Body of pancreas (tissue), 4 donors: ENCODE measurements around the gene KRT86. TPM values are rescaled to one million over a fixed set of nuclear protein-coding genes. Genes with fewer than 3 reads are reported as not detected.

ENCODE experiments used
- ATAC-seq: fragments of 150-250 bp; one replicate; pipeline ENCODE4 v1.9.1; 2016
- DNase-seq, 4 donors: peaks; one replicate each; pipeline ENCODE4 v3.0.0-alpha.2; 2019
- H3K27ac ChIP-seq, 4 donors: fragments of 200-600 bp; sonication (generic); 1 replicate in 3 of 4; 2 replicates in 1 of 4; pipeline versions ENCODE4 v1.5.1 to v1.6.1; 2016 to 2019; ENCODE audit warnings: mild to moderate bottlenecking in 1 of 4, mixed read lengths in 1 of 4, moderate library complexity in 1 of 4
- H3K27me3 ChIP-seq, 2 donors: fragments of 200-600 bp; sonication (generic); one replicate each; pipeline ENCODE4 v1.6.0; 2016; ENCODE audit warnings: mild to moderate bottlenecking in 1 of 2
- H3K36me3 ChIP-seq, 2 donors: fragments of 200-600 bp; sonication (generic); replicated peaks in 1 of 2; 2 replicates each; pipeline ENCODE4 v1.5.1; 2016; ENCODE audit warnings: low read depth in 2 of 2; ENCODE audit not compliant: insufficient read depth in 1 of 2
- H3K4me1 ChIP-seq: fragments of 200-600 bp; sonication (generic); one replicate; pipeline ENCODE4 v1.6.0; 2016
- H3K4me3 ChIP-seq, 2 donors: fragments of 200-600 bp; sonication (generic); 1 replicate in 1 of 2; 2 replicates in 1 of 2; pipeline ENCODE4 v1.5.1; 2016 to 2019
- H3K9me3 ChIP-seq, 3 donors: fragments of 200-600 bp; sonication (generic); 1 replicate in 2 of 3; 2 replicates in 1 of 3; pipeline ENCODE4 v1.5.1; 2016
- CTCF ChIP-seq, 7 experiments: fragments of 450-650 bp in 4 of 7; fragments of 200-600 bp in 3 of 7; sonication (generic) in 3 of 7; IDR thresholded peaks; one replicate each; pipeline ENCODE4 v1.5.1; 2016 to 2019; ENCODE audit warnings: antibody characterized with exemption in 7 of 7
- POLR2A ChIP-seq, 3 donors: fragments of 450-650 bp; IDR thresholded peaks; one replicate each; pipeline ENCODE4 v1.6.1; 2016; ENCODE audit warnings: antibody characterized with exemption in 3 of 3, mild to moderate bottlenecking in 2 of 3
- WGBS, 2 donors: methylation state at CpG; one replicate each; pipeline ENCODE4 v1.1.5; 2017; 5-methylcytosine and 5-hydroxymethylcytosine counted together
- intact Hi-C: fragments of 100-400 bp; cut with DNase I; formaldehyde crosslinking; loops from one replicate; pipeline ENCODE4 v1.15.1; 2023
- total RNA-seq, 2 donors: library from RNA; depleted of rRNA; stranded (reverse); fragments of >200 nt; gene quantifications; one replicate each; pipeline ENCODE4 v1.1.0, GENCODE V29; 2016

KRT86 gene
- total RNA-seq, 2 donors from 2014 or later, result 1.8 to 8.6 TPM

DNA sequence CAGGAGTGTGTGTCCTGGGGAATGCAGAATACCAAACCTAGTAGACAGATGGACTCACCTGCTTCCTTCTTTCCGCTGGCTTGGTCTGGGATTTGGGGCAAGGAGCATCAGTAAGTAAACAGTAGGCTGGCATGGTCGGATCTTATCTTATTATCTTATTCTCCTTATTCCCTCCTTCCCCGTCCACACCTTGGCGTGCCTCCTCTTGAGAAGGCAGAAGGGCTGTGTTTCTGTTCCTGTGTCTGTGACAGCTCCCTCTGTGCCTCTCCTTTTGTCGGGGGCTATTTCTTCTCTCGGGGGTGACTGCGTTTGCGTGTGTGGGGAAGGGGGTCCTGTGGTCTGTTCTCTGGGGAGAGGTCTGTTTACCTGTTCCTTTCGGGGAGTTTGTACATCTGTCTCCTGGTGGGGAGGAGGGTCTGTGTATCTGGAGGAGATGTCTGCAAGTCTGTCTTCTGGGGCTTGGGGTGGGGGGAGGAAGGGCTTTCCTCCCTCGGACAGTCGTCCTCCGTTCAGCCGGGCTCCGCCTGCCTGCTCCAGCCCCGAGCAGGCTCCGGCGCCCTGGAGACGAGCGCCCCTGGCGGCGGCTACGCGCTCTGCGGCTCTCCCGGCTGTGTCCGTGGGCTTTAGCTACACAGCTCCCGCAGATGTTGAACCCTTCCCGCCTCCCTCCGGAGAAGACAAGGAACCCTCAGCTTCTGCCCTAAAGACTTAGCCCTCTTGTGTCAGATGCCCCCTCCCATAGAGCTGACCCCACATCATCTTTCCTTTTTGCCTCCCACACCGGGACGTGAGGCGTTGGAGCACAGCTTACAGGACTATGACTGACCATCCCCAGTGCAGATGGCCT is 4.4 kb downstream of the KRT86 start:
- peak overlapping the region; percentile 58 to 82 (median 78) for H3K27ac ChIP-seq

DNA sequence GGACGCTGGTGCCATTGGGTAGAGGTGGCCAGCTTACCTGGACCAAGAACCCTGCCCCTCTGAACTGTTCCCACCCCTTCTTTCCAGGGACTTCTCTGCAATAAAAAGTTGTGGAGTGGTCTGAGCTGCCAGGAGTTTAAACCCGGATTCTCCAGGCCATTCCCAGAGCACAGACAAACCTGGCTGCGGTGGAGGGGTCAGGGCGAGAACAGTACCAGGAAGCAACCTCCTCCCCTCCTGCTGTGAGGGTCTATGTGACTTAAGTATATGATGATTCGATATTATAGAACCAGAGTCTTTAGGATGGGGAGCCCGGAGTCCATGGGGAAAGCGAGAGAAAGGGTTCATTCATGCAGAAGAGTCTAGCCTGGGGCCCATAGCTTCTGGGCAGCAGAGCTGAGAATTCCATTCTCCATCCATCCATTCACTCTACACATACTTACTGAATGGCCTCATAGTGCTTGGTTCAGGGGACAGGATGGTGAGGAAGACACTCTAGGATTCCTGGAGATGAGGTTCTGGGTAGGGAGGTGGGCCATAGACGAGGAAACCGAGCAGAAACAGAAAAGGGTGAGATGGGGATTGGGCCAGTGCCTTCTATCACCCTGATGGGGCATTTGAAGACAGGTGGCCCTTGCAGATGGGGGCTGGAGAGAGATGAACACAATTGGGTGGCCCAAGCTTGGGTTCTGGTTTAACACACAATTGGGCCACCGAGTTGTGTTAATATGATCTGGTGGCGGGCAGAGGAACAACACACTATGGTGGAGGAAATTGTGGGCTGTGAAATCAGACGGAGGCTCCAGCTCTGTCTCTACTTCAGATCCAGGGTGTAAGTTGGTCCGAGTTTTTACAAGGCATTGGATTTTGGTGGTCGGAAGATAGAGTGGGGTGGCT is 5.2 kb downstream of the KRT86 start:
- H3K9me3 ChIP-seq, result no peaks in the 10 kb centered on the region
- peaks cover 48% of the 10 kb centered on the region for H3K4me1 ChIP-seq
- H3K27ac ChIP-seq, result peak overlapping the region; percentile 58 to 82 (median 78)
- TF ChIP-seq POLR2A (IDR thresholded peaks at IDR 0.05) (no peak), CTCF (IDR thresholded peaks at IDR 0.05) (no peak)
- intact Hi-C loops, result no loop called here
- no peak for ATAC-seq
- no peak overlapping the region for H3K4me3 ChIP-seq
- H3K27me3 ChIP-seq, result no peaks in the 10 kb centered on the region
- DNase-seq, result no peak
- no peaks in the 10 kb centered on the region for H3K36me3 ChIP-seq
- 77 to 80% methylated on average over 14 of the region's 14 CpGs for WGBS, 2 donors

More for the DNA sequence above, 4.4 kb downstream of the KRT86 start:
- no peaks in the 10 kb centered on the region for H3K27me3 ChIP-seq
- 16 to 31% methylated on average over 19 to 32 of the region's 32 CpGs for WGBS, 2 donors
- H3K4me3 ChIP-seq, result no peak overlapping the region
- DNase-seq, result peak; percentile 79 to 88 (median 87)
- H3K9me3 ChIP-seq, result no peaks in the 10 kb centered on the region
- TF ChIP-seq POLR2A (IDR thresholded peaks at IDR 0.05) (peak in 1 of 3 donors; percentile 25), CTCF (IDR thresholded peaks at IDR 0.05) (peak; percentile 82 to 99 (median 98))
- intact Hi-C loops, result no loop called here
- ATAC-seq, result peak; percentile 81
- peaks cover 48% of the 10 kb centered on the region for H3K4me1 ChIP-seq
- no peaks in the 10 kb centered on the region for H3K36me3 ChIP-seq

- WGBS, 2 donors, result 47 to 61% methylated on average over 3 of the region's 3 CpGs
- DNase-seq (peak; percentile 68 to 89 (median 76)), ATAC-seq (peak; percentile 72)
- Histone ChIP-seq H3K27ac (peak overlapping the region; percentile 58 to 82 (median 78)), H3K9me3 (no peaks in the 10 kb centered on the region), H3K4me3 (no peak overlapping the region), H3K4me1 (peaks cover 48% of the 10 kb centered on the region), H3K36me3 (no peaks in the 10 kb centered on the region), H3K27me3 (no peaks in the 10 kb centered on the region)
- no peak for TF ChIP-seq CTCF (IDR thresholded peaks at IDR 0.05)
- peak in 2 of 3 donors; percentile 8 to 42 for TF ChIP-seq POLR2A (IDR thresholded peaks at IDR 0.05)
- intact Hi-C loops, result no loop called here
Measured at GRCh38 chr12:52280319-52280795, 5.9 kb downstream of the KRT86 start.

- H3K4me3 ChIP-seq, result no peak overlapping the region
- WGBS, 2 donors, result 57 to 73% methylated on average over 4 of the region's 4 CpGs
- TF ChIP-seq CTCF (IDR thresholded peaks at IDR 0.05) (no peak), POLR2A (IDR thresholded peaks at IDR 0.05) (no peak)
- ATAC-seq, result peak; percentile 20
- no peaks in the 10 kb centered on the region for H3K9me3 ChIP-seq
- intact Hi-C loops, result no loop called here
- peaks cover 48% of the 10 kb centered on the region for H3K4me1 ChIP-seq
- peak; percentile 53 to 77 (median 59) for DNase-seq
- H3K36me3 ChIP-seq, result no peaks in the 10 kb centered on the region
- H3K27ac ChIP-seq, result peak overlapping the region; percentile 58 to 82 (median 78)
- no peaks in the 10 kb centered on the region for H3K27me3 ChIP-seq
Measured at GRCh38 chr12:52280796-52281560, 6.5 kb downstream of the KRT86 start.
